Neural cell (in vitro differentiated cells): ENCODE measurements around the gene FILIP1L. TPM values are rescaled to one million over a fixed set of nuclear protein-coding genes. Genes with fewer than 3 reads are reported as not detected.
"Not testable (repeated sequence)": the region's sequence is repeated elsewhere in the genome, so short reads cannot be mapped to it uniquely, and the experiment has no call there.

Experiments
- H2AFZ ChIP-seq: fragments of 200-600, 300-800 bp; sonication (generic), shearing (Covaris generic); 2 replicates; pipeline ENCODE4 v1.6.0; 2014; ENCODE audit warnings: low read depth, mild to moderate bottlenecking, antibody characterized with exemption, low read length, moderate library complexity
- H3F3A ChIP-seq: fragments of 200-600 bp; shearing (Covaris generic); 2 replicates; pipeline ENCODE4 v1.6.1; 2016; ENCODE audit warnings: mild to moderate bottlenecking, moderate library complexity, mixed read lengths, antibody characterized with exemption, low read length; ENCODE audit not compliant: insufficient read depth, poor library complexity, severe bottlenecking
- H3K27ac ChIP-seq: fragments of 200-600, 300-800 bp; sonication (generic), shearing (Covaris generic); 2 replicates; pipeline ENCODE4 v1.5.1; 2014; ENCODE audit warnings: mild to moderate bottlenecking, low read length, moderate library complexity
- H3K27me3 ChIP-seq: fragments of 300-800, 200-600 bp; sonication (generic), shearing (Covaris generic); 2 replicates; pipeline ENCODE4 v1.6.0; 2014; ENCODE audit warnings: mild to moderate bottlenecking, low read depth, low read length, moderate library complexity; ENCODE audit not compliant: insufficient read depth
- H3K36me3 ChIP-seq: fragments of 300-800, 200-600 bp; sonication (generic), shearing (Covaris generic); 2 replicates; pipeline ENCODE4 v1.5.1; 2014; ENCODE audit warnings: mild to moderate bottlenecking, antibody characterized with exemption, low read length, moderate library complexity; ENCODE audit not compliant: insufficient read depth
- H3K4me2 ChIP-seq: fragments of 300-800, 200-600 bp; sonication (generic), shearing (Covaris generic); 2 replicates; pipeline ENCODE4 v1.6.0; 2014; ENCODE audit warnings: mild to moderate bottlenecking, low read length
- H3K4me3 ChIP-seq: fragments of 300-800, 200-600 bp; sonication (generic), shearing (Covaris generic); 2 replicates; pipeline ENCODE4 v1.5.1; 2014; ENCODE audit warnings: mild to moderate bottlenecking, low read length, moderate library complexity
- H3K79me2 ChIP-seq: fragments of 200-600 bp; shearing (Covaris generic); replicated peaks from 2 replicates; pipeline ENCODE4 v1.6.0; 2014; ENCODE audit warnings: mild to moderate bottlenecking, low read length, moderate library complexity; ENCODE audit not compliant: insufficient read depth
- H3K9ac ChIP-seq: fragments of 300-800, 200-600 bp; sonication (generic), shearing (Covaris generic); 2 replicates; pipeline ENCODE4 v1.6.1; 2016; ENCODE audit warnings: mild to moderate bottlenecking, low read length, mixed read lengths
- H3K9me2 ChIP-seq: fragments of 200-600 bp; shearing (Covaris generic); 2 replicates; pipeline ENCODE4 v1.6.1; 2016; ENCODE audit warnings: mild to moderate bottlenecking, low read length, mixed read lengths; ENCODE audit not compliant: insufficient read depth
- H3K9me3 ChIP-seq: fragments of 200-600, 300-800 bp; sonication (generic), shearing (Covaris generic); 2 replicates; pipeline ENCODE4 v1.6.1; 2016; ENCODE audit warnings: mild to moderate bottlenecking, mixed run types, low read length, moderate library complexity, mixed read lengths
- H4K20me1 ChIP-seq: fragments of 200-600 bp; shearing (Covaris generic); 2 replicates; pipeline ENCODE4 v1.6.1; 2016; ENCODE audit warnings: mild to moderate bottlenecking, mixed run types; ENCODE audit not compliant: insufficient read depth
- CTCF ChIP-seq: fragments of 450-650 bp; IDR thresholded peaks from 2 replicates; pipeline ENCODE4 v1.5.1; 2014; ENCODE audit warnings: antibody characterized with exemption, mild to moderate bottlenecking, moderate library complexity; ENCODE audit not compliant: poor library complexity, severe bottlenecking
- EP300 ChIP-seq: fragments of 450-650 bp; conservative IDR thresholded peaks from 2 replicates; pipeline ENCODE4 v1.6.1; 2014; ENCODE audit warnings: antibody characterized with exemption, mild to moderate bottlenecking, moderate library complexity; ENCODE audit not compliant: poor library complexity, severe bottlenecking
- EZH2 ChIP-seq: fragments of 200-600, 300-800 bp; shearing (Covaris generic), sonication (generic); IDR thresholded peaks from 2 replicates; pipeline ENCODE4 v1.6.1; 2014; ENCODE audit warnings: antibody characterized with exemption, low read length, borderline replicate concordance, mild to moderate bottlenecking; ENCODE audit not compliant: insufficient read depth, poor library complexity, severe bottlenecking
- MXI1 ChIP-seq: fragments of 450-650 bp; conservative IDR thresholded peaks from 2 replicates; pipeline ENCODE4 v1.6.1; 2014; ENCODE audit warnings: antibody characterized with exemption, mild to moderate bottlenecking; ENCODE audit not compliant: poor library complexity, severe bottlenecking
- POLR2AphosphoS5 ChIP-seq: IDR thresholded peaks from 2 replicates; pipeline ENCODE4 v1.6.1; 2012
- RAD21 ChIP-seq: fragments of 450-650 bp; conservative IDR thresholded peaks from 2 replicates; pipeline ENCODE4 v1.6.1; 2014; ENCODE audit warnings: antibody characterized with exemption, mild to moderate bottlenecking, moderate library complexity
- REST ChIP-seq: IDR thresholded peaks from 2 replicates; pipeline ENCODE4 v1.6.1; 2012; ENCODE audit warnings: borderline replicate concordance
- SMC3 ChIP-seq: fragments of 450-650 bp; conservative IDR thresholded peaks from 2 replicates; pipeline ENCODE4 v1.6.1; 2014; ENCODE audit warnings: antibody characterized with exemption, mild to moderate bottlenecking, moderate library complexity; ENCODE audit not compliant: poor library complexity
- TAF1 ChIP-seq: IDR thresholded peaks from 2 replicates; pipeline ENCODE4 v1.6.1; 2012; ENCODE audit warnings: low read depth
- polyA plus RNA-seq: library from polyadenylated mRNA; depleted of rRNA; stranded (reverse); fragments of >200 nt; gene quantifications from 2 replicates; pipeline ENCODE4 v1.2.3, GENCODE V29; 2014

FILIP1L gene
- polyA plus RNA-seq, 1 donor from 2014 or later = 0.27 TPM

GRCh38 chr3:100096866-100097265 lies 17.4 kb downstream of the FILIP1L start:
- Histone ChIP-seq H2AFZ (no peak overlapping the region), H4K20me1 (no peaks in the 10 kb centered on the region), H3K36me3 (no peaks in the 10 kb centered on the region), H3K4me3 (no peak overlapping the region), H3K79me2 (no peaks in the 10 kb centered on the region), H3K9me3 (no peaks in the 10 kb centered on the region), H3K4me2 (no peak overlapping the region), H3F3A (no peaks in the 10 kb centered on the region), H3K27ac (no peak overlapping the region), H3K27me3 (no peaks in the 10 kb centered on the region), H3K9ac (no peak overlapping the region), H3K9me2 (no peaks in the 10 kb centered on the region)
- TF ChIP-seq SMC3 (no peak), TAF1 (no peak), EP300 (no peak), MXI1 (no peak), POLR2AphosphoS5 (no peak), REST (no peak), CTCF (no peak), RAD21 (no peak), EZH2 (no peak)

GRCh38 chr3:100096286-100096685 lies 18.0 kb downstream of the FILIP1L start:
- not testable (repeated sequence) for H3K4me3 ChIP-seq, H2AFZ ChIP-seq, H3K27me3 ChIP-seq, H3K36me3 ChIP-seq, H3K9me3 ChIP-seq, H4K20me1 ChIP-seq, H3F3A ChIP-seq, H3K27ac ChIP-seq, H3K9ac ChIP-seq, H3K79me2 ChIP-seq, H3K9me2 ChIP-seq, H3K4me2 ChIP-seq

GRCh38 chr3:100093831-100094230 lies 20.5 kb downstream of the FILIP1L start:
- no peak overlapping the region for H3K27ac ChIP-seq
- no peaks in the 10 kb centered on the region for H3K9me2 ChIP-seq
- TF ChIP-seq MXI1 = no peak
- no peak for TF ChIP-seq POLR2AphosphoS5
- TF ChIP-seq REST = no peak
- no peak for TF ChIP-seq EP300
- no peak for TF ChIP-seq TAF1
- no peak for TF ChIP-seq EZH2
- TF ChIP-seq RAD21 = no peak
- TF ChIP-seq SMC3 = no peak
- TF ChIP-seq CTCF = no peak
- no peaks in the 10 kb centered on the region for H3K27me3 ChIP-seq
- H3K9me3 ChIP-seq = no peaks in the 10 kb centered on the region
- H3K79me2 ChIP-seq = no peaks in the 10 kb centered on the region
- no peak overlapping the region for H3K9ac ChIP-seq
- no peaks in the 10 kb centered on the region for H4K20me1 ChIP-seq
- no peaks in the 10 kb centered on the region for H3K36me3 ChIP-seq
- no peaks in the 10 kb centered on the region for H3F3A ChIP-seq
- H3K4me3 ChIP-seq = no peak overlapping the region
- no peak overlapping the region for H3K4me2 ChIP-seq
- no peak overlapping the region for H2AFZ ChIP-seq
